ENCODE measurements around the gene PLXNB1. TPM values are rescaled to one million over a fixed set of nuclear protein-coding genes. Genes with fewer than 3 reads are reported as not detected.

PLXNB1 gene
- total RNA-seq, 1 experiment from 2014 or later: 23.4 TPM

DNA sequence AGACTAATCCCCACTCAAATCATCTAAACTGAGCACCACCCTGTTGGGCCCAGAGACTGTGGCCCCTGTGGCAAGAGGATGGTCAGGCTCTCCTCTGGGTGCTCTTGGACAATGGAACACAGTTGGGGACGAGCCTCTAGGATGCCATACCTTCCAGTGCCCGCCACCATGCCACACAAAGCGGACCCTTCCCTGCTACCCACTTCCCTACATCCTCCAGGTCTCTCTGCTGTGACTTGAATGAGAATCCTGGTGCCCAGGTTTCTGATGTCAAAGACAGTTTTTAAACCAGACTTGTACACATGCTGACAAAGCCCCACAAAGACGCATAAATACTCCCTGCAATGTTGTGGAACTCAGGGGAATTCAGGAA lies 5.3 kb upstream of the PLXNB1 start:
- no peak for DNase-seq (ENCODE audit: low read depth)

DNA sequence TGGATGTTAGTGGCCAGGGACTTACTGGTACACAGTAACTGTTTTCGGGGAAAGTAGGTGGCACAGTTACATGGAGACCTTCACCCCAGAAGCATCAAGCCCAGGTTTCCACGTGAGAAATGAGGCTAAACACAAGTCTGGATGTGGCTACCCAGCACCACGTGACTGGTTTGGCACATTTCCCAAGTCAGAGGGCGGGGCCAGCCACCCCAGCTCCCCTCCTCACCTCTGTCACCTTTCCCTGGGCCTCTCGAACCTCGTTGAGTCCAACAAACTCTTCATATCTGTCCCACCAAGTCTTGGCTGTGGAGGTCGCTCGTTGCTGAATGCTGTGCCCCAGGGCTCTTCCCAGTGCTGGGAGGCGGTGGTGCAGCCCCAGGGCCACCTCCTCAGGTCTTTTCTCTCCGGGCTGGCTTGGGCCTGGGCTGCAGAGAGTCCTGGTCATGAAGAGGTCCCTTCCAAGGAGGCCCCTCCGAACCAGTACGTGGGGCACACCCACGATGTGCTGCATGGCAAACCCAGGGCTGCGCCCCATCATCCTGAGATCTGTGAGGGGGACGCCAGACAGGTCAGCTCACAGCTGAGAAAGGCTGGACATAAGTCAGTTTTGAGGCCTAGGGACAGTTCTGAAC lies 4.8 kb upstream of the PLXNB1 start:
- no peak for DNase-seq (ENCODE audit: low read depth)

DNA sequence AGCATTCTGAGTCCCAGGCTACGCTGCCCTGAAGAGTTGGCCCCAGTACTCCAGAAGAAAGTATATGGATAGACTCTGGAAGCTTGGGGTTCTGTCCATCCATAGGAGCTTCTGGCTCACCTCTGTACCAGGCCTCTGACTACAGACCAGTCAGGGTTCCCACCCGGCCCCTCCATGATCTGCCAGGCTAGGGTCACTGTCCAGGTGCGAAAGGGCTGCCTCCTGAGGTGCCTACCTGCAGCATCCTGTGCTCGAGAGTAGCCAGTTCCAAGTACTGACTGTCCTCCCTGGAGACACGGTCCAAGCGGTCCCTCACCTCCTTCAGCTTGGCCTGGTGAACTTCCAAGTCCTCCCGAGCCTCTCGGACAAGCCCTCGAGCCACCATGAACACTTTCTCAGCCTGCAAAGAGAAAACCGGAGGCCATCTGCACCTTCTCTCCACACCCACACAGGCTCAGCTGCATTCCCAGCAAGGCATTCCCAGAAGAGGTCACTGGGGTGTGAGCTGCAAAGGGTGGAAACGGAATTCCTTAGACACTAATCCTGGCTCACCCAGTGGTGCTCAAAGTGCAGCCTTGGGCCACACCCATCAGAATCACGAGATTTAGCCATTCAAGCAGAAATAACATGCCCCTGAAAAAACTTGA lies 3.7 kb upstream of the PLXNB1 start:
- DNase-seq (ENCODE audit: low read depth): peak; percentile 65

DNA sequence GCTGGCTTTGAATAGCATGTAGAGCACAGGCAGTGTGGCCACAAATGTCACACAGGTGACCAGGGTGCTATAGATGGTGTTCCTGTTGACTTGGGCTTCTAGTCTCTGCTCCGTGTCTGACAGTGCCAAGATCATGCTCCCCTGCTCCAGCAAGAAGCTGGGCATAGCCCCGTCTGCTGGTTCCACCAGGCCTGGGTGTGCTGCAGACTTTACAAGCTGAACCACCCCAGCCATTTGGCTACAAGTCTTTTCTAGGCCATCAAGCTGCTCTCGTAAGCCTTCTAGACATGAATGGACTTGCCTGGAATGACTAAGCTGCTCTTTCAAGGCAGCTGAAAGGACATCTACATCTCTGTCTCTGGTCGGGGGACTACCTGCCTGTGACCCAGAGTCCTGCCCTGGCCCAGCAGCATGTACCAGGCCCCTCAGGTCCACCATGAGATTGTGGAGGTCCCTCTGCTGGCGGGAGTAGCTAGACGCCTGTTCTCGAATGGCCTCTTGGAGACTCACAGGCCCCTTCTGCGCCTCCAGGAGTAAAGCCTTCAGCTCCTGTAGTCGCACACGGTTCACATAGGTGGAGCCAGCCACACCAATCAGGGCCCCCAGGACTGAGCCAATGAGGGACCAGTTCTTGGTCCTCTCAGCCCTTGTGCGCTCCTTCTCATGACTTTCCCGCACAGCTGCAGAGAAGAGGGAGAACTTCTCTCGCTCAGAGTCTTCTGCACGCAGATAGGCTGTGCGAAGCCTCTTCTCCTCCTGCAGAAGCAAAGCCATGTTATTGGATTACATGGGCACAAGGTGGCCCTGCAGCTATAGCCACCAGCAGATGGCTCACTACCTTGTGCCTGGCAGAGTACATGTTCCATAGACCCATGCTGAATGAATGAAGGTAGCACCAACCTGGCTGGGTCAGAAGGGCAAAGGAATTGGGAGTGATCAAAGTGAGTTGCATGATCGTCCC lies 2.8 kb upstream of the PLXNB1 start:
- DNase-seq (ENCODE audit: low read depth): peak; percentile 45

DNA sequence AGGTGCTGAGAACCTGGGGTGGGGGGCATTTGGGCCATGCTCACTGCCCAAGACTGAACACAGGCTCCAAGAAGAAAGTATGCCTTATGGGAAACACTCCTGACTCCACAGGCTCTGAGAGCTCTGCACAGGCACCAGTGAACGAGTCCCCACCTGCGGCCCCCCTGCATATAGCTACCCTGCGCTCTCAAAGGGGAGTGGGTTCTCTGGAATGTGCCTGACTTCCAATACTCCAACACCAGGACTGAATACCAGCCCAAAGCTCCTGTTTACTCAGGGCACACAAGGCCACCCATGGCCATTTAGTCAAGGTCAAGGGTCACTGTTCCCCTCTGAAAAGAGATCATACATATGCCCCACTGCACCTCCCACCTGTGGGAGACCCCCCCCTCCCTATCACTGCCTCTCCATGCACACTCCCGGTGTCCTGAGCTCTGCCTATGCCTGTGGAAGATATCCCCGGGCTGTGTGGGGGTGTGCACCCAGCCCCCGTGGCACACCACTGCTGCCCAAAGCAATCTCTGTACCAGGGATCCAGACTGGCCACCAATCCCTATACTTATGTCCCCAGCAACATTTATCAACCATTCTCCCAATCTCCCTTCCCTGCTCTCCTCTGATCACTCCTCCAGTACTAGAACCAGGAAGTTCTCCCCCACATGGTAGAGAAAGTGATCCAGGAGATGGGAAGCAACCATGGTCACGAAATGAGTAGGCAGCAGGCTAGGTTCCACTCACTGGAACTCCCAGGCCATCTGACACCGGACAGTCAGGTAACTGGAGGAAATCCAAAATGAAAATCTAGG lies 1.5 kb upstream of the PLXNB1 start:
- DNase-seq (ENCODE audit: low read depth): no peak

DNA sequence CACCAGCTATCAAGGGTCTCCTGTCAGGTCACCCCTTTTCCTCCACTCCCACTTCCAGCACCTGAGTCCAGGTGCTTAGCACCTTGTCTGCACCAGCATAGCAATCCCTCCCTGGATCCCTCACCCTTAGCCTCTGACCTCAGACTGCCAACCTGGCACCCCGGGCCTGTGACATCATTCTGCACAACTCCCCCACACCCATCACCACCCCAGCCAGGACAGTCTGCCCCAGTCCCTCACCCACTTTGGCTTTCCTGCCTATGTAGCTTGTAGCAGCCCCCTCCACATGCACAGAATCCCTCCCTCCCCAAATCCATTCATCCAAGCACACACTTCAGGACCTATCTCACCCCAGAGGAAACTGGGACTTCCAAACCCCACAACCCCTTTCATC lies 819 bp upstream of the PLXNB1 start:
- DNase-seq (ENCODE audit: low read depth): no peak

DNA sequence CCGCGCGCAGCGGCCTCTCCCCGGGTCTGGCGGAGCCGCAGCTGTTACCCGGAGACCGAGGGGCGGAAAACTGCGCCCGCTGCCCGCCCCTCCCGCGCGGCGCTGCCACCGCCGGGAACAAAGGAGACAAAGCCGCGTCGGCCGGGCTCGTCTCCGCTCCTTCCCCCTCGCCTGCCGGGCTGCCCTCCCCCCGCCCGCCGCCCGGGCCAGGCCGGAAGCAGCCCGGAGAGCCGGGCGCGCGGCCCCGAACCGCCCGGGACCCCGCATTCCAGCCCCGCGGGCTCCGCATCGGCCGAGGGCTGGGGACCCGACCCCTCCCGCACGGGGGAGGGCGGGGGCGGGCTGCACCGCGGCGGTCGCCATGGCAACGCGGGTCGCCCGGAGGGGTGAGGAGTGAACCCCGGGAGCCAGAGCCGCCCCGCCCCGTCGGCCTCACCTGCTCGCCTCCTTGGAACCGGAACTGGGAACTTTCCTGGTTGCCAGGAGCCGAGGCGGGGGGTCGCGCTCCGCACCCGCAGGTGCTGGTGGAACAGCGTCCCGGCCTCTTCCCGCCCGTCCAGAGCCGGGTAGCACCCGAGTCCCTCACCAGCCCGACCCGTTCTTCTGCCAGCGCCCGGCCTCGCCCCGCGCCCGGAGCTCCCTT lies 448 bp downstream of the PLXNB1 start:
- DNase-seq (ENCODE audit: low read depth): no peak

DNA sequence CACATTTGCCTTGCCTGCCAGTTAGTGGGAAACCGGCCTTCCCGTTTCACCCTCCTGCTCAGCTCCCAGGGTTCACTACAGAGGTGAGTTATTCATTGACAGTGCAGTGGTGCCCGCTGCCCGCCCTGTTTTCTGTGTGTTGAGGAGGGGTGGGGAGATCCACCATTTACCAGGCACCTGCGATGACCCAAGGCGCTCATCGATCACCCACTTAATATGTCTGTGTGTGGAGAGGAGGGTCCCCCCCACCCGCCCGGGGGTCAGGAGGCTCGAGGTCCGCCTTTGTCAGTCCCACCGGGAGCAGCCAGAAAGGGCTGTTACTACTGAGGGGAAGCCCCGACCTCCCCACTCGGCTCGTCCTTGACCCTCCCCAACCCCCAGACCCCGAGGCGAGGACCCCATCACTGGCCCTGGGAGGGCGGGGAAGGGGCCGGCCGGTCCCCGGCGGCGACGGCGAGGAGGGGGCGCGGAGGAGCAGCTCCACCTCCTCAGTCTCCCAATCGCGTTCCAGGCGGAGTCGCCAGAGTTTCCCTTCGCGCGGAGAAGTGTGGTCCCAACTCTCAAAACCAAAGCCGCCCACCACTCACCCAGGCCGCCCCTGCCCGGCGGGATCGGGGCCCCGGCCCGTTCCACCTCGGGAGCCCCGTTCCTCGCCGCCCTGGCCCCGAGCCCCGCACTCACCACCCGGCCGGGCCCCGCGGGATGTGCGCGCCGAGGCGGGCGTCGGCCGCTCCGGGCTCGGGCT lies 1.1 kb downstream of the PLXNB1 start:
- DNase-seq (ENCODE audit: low read depth): no peak

DNA sequence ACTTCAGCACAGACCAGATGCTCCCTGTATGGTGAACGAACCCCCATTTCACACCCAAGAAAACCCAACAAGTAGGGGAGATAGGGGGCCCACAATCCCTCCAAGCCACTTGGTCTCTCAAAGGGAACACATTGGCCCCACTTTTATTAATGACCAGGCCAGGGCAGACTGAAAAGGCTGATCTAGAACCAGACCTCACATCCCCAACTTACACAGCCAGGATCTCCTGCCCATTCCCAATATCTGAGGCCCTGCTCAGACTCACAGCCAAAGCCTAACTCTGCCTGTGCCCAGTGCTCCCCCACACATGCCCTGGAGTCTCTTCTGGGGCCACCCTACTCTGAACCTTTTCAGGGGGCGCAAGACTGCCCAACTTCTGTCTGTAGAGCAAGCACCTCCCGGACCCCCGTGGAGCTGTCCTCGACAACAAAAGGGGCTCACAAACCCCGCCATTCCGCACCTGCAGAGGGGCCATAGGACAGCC lies 1.8 kb downstream of the PLXNB1 start:
- DNase-seq (ENCODE audit: low read depth): no peak

DNA sequence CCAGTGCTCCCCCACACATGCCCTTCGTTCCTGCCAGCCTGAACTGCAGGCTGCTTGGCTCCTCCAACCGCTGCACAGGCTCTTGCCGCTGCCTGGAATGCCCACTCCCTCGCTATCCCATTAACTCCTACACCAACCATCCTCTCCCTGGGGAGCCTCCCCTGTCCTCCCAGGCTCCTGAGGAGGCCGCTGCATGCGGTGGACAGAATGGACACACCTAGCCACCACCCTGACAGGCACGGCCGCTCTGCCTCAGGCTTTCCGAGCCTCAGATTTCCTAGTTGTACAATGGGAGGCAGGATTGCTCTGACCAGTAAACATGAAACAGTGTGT lies 2.3 kb downstream of the PLXNB1 start:
- DNase-seq (ENCODE audit: low read depth): no peak

DNA sequence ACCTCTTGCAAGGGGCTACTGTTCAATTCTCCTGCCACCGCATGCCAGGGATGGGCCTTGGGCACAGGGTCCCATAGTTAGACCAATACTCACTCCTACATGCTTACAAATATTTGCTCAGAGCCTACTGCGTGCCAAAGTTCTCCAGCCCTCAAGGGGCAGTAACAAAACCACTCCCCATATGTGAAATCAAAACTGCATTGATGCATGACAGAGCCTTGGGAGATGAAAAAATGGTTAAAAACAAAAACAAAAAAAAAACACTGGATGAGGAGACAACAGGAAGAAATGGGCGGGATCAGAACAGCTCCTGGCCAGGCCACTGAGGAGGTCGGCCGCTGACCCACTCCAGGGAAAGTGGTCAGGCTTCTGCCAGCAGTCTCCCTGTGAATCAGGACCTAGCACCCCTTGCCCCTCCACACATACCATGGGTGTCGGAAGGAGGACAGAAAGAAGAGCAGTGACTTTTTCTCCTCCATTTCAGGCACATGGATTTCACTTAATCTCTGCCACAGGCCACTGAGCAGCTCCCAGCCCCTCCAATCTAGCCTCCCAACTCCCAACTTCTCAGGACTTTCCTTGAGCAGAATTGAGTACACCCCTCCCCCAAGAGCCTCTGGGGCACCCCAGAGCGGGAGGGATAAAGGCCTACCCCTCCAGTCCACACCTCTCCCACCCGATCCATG lies 2.8 kb downstream of the PLXNB1 start:
- no peak for DNase-seq (ENCODE audit: low read depth)

DNA sequence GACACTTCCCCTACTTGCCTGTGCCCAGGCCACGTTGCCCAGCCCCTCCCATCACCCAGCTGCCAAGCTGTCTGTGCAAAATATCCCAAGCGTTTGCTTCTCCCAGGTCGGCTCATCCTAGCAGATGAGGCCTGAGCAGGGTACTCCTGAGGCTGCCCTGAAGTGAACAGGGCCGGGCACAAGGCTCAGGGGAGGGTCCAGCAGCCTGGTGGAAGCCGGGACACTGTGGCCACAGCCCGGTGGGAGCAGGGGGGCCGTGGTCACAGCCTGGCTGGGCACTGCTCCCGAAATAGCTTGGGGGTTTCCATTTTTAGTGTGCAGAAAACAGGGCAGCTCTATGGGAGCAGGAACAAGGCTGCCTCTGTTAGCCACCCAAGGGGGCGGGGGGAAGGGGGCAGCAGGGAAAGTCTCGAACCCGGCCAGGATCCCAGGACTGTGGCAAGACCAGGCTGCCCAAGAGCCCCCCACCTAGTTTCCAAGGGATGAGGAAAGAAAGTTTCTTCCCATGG lies 3.4 kb downstream of the PLXNB1 start:
- DNase-seq (ENCODE audit: low read depth): no peak

DNA sequence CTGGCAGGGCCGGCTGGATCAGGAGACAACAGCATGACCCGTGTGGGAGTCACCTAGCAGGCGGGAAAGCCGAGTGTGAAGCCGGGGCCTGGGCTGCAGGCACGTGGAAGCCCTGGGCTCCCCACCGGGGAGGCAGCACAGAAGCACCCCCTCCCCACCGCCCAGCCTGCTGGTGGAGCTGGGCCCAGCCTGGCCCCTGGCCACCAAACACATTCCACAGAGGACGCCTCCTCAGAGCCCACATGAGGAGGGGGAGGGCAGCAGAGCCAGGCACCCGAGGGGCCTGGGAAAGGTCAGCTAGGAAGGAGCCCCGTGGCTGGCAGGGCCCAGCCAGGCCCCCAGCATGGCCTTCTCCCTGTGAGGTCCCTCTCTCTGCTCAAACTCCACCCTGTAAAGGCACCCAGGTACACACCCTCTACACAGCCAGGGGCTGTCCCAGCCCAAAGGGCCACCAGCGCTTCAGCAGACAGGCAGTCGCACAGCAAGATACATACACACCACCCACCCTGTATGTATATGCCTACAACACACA lies 4.5 kb downstream of the PLXNB1 start:
- DNase-seq (ENCODE audit: low read depth): no peak

DNA sequence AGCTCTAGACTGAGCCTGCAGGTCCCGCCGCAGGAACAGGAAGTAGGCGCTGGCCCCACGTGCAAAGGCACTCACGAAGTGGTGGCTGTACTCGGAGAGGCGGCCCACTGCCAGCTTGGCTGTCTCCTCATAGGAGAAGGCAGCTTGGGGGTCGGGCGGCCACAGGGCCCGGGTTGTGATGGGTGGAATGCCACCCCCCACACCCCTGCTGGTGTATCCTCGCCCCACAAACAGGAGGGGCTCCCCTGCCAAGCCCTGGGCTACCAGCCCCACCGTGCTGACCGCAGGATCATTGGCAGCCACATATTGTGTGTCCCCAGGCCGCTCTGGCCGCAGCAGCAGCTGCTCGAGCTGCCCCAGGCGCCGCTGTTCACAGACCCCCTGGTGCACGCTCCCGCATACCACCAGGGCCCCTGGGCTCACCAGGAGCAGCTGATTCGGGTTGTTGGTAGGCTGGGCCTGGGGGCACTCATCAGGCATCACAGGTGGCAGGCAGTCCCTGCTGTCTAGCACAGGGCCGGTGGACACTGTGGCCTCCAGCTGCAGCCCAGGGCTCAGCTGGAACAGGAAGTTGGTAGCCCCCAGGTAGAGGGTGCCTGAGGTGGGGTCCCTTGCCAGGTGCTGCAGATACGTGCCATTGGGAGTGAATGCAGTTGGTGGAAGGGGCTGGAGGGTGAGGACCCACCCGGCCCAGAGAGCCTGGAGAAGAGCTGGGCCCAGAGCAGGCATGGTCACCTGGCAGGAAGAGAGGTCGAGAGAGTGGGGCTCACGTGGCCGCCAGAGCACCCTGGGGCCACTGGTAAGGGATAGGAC lies 5.8 kb downstream of the PLXNB1 start:
- no peak for DNase-seq (ENCODE audit: low read depth)

DNA sequence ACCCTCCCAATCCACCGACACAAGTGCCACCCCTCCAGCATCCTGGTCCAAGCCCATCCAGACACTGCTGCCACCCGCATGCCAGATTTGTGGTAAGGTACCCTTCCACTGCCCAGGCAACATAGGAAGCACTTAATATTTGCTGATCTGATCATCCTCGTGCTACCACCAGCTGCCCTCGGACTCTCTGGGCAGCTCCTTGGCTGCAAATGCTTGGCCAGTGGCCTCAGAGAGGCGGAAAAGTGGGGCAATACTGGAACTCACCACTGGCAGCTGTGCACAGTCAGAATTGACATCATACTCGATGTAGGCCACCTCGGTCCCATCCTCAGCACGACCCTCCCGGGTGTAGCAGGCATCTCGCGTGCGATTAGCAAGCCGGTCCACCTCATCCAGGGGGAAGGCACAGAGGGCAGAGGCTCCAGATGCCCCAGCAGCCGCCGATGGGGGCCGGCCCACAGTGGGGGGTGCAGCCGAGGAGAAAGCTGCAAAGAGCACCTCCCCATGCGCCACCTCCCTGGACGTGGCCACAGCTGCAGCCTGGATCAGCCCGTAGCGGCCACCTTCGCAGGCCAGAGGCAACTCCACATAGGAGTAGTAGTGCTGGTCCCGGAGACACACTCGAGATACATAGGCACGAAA lies 6.5 kb downstream of the PLXNB1 start:
- DNase-seq (ENCODE audit: low read depth): no peak

DNA sequence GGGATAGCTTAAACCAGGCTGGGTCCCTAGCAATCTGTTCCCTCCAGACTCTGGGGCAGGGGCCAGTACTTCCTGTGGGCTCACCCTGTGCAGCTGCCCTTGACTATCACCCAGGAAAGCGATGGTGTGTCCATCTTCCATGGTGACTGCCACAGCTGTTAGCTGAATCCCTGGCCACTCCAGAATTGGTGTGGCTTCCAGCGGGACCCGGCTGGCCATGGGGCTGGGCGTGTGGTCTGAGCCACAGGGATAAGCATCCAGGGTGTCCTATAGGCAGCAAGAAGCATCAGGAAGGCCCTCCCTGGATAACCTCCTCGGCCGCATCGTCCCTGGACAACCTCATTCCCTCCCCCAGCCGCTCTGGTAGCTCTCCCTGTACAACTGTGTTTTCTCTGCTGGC lies 7.2 kb downstream of the PLXNB1 start:
- DNase-seq (ENCODE audit: low read depth): peak; percentile 73

DNA sequence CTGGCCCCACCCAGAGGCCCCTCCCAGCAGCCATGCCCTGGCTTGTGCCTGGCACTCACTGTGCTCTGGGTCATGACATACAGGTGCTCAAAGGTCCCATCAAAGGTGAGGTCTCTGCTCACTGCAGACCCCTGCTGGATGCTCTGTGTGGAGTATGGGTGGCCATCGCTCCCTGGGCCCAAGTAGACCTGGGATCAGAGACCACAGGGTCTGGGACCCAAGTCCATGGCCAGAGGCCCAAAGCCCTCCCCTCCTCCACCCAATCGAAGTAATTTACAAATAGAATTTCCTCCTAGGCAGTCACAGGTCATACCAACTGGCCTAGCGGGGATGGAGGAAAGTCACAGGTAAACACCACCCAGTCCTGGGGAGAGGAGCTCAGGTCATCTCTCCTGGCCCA lies 7.6 kb downstream of the PLXNB1 start:
- no peak for DNase-seq (ENCODE audit: low read depth)

DNA sequence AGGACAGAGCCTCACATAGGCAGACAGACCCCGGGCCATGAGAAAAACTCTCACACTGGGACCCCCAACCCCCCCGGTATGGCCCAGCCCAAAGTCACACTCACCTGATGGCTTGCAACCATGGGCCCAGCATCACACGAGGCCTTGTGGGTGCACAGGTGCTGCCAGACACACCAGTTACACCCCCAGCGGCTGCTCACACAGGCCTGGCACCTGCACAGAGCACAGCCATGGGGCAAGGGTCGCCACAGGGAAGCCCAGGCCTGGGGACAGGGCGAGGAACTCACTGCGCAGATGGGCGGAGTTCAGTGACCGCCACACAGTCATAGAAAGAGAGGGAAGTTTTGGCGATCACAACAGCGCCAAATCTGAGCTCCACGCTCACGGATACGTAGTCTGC lies 9.3 kb downstream of the PLXNB1 start:
- no peak for DNase-seq (ENCODE audit: low read depth)

All from LHCN-M2 (cell line).